GM19351 (cell line): Measurements from ENCODE around the gene LBHD1.
A peak's percentile ranks its signal among the peaks of the same experiment; 100 is the strongest.
"Not testable (repeated sequence)": the region's sequence is repeated elsewhere in the genome, so short reads cannot be mapped to it uniquely, and the experiment has no call there.

Experiments
- ATAC-seq: cut with Tn5 transposase; IDR thresholded peaks from one replicate; pipeline ENCODE4 v1.9.1; 2021; ENCODE audit warnings: mild to moderate bottlenecking, moderate library complexity; ENCODE audit not compliant: unreplicated experiment

LBHD1 gene

GRCh38 chr11:62671608-62672389, at the start of gene LBHD1, which contains the start of gene UQCC3:
TSS of gene LBHD1 (minus strand) at chr11:62672267. CDS start at chr11:62670031, 2,236 bp downstream.
TSS of gene UQCC3 (plus strand) at chr11:62671673. CDS start at chr11:62671746, 73 bp downstream.
- peak; percentile 75 for ATAC-seq

- ATAC-seq = no peak
Measured at GRCh38 chr11:62719302-62719978, 47.4 kb upstream of the LBHD1 start.

- ATAC-seq = no peak
Measured at GRCh38 chr11:62716816-62717215, 44.7 kb upstream of the LBHD1 start.

- no peak for ATAC-seq
Measured at GRCh38 chr11:62716206-62716605, 44.1 kb upstream of the LBHD1 start.

GRCh38 chr11:62715150-62716130, 43.4 kb upstream of the LBHD1 start:
- ATAC-seq = no peak

GRCh38 chr11:62713343-62713742, 41.3 kb upstream of the LBHD1 start:
- ATAC-seq = no peak

- no peak for ATAC-seq
Measured at GRCh38 chr11:62712861-62713260, 40.8 kb upstream of the LBHD1 start.

GRCh38 chr11:62712276-62712812, 40.3 kb upstream of the LBHD1 start:
- ATAC-seq = no peak

GRCh38 chr11:62710001-62710345, 37.9 kb upstream of the LBHD1 start:
- no peak for ATAC-seq

GRCh38 chr11:62709247-62710000, 37.4 kb upstream of the LBHD1 start:
- peak; percentile 60 for ATAC-seq

- no peak for ATAC-seq
Measured at GRCh38 chr11:62708793-62709192, 36.7 kb upstream of the LBHD1 start.

GRCh38 chr11:62708392-62708791, 36.3 kb upstream of the LBHD1 start:
- ATAC-seq = no peak

- no peak for ATAC-seq
Measured at GRCh38 chr11:62707277-62707861, 35.3 kb upstream of the LBHD1 start, which contains the start of the genes BSCL2 and GNG3. TSS of gene BSCL2 (minus strand) at chr11:62707424. CDS start at chr11:62707195, 229 bp downstream. TSS of gene GNG3 (plus strand) at chr11:62707676. CDS start at chr11:62708296, 620 bp downstream.

- ATAC-seq = no peak
Measured at GRCh38 chr11:62706850-62707247, 34.8 kb upstream of the LBHD1 start.

- peak; percentile 69 for ATAC-seq
Measured at GRCh38 chr11:62705880-62706849, 34.1 kb upstream of the LBHD1 start.

- no peak for ATAC-seq
Measured at GRCh38 chr11:62705413-62705812, 33.3 kb upstream of the LBHD1 start.

GRCh38 chr11:62703921-62704320, 31.9 kb upstream of the LBHD1 start:
- ATAC-seq = not testable (repeated sequence)

- no peak for ATAC-seq
Measured at GRCh38 chr11:62702246-62702645, 30.2 kb upstream of the LBHD1 start.
